ENCODE results near the gene COG5.
A peak's percentile ranks its signal among the peaks of the same experiment; 100 is the strongest.

The COG5 gene

DNA sequence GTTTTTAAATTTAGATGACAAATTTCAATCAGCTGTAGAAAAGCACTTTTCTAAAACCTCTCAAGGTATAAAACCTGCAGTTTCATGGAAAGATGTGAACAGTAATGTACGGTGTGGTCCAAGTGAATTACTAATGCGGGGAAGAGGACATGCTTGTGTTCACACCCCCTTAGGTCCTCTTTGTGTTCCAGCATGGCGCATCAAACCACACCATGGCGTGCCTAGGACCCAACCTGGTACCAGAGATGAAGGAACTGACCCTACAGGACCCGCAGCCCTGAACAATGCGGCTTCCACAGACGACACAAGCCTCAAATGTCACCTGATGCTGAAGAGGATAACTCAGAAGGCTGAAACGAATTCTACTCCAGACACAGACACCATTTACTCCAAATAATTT lies 175.1 kb downstream of the COG5 start:
- H3K4me3 ChIP-seq (ENCODE audit: low read length) = no peak overlapping the region
- TF ChIP-seq, protein P1, sequence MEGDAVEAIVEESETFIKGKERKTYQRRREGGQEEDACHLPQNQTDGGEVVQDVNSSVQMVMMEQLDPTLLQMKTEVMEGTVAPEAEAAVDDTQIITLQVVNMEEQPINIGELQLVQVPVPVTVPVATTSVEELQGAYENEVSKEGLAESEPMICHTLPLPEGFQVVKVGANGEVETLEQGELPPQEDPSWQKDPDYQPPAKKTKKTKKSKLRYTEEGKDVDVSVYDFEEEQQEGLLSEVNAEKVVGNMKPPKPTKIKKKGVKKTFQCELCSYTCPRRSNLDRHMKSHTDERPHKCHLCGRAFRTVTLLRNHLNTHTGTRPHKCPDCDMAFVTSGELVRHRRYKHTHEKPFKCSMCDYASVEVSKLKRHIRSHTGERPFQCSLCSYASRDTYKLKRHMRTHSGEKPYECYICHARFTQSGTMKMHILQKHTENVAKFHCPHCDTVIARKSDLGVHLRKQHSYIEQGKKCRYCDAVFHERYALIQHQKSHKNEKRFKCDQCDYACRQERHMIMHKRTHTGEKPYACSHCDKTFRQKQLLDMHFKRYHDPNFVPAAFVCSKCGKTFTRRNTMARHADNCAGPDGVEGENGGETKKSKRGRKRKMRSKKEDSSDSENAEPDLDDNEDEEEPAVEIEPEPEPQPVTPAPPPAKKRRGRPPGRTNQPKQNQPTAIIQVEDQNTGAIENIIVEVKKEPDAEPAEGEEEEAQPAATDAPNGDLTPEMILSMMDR (conservative IDR thresholded peaks at IDR 0.05; ENCODE audit: low read length) = no peak
- no peak for DNase-seq (ENCODE audit: low read depth)

DNA sequence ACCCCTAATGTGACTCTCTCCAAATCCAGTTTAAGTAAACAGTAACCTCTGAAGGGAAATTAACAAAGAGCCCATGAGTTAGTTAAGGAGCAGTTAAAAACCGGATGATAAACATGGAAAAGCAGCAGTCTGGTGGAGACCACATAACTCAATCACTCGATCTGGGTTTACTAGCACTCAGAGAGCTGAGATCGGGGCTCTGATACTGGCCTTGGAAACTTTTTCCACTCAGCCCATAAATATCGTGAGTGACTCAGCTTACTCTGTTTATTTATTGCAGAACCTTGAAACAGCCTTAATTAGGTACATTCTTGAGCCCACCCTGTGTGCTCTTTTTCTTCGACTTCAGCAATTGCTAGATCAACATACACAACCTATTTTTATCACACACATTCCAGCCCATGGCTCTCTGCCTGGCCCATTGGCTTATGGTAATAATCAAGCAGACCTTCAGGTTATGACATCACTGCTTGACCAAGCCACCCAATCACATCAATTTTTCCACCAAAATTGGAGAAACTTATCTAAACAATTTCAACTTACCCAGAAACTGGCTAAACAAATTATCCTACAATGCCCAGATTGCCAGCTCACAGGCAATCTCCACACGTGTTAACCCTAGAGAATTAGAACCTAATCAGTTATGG lies 176.0 kb downstream of the COG5 start:
- DNase-seq (ENCODE audit: low read depth) = peak; percentile 68
- no peak overlapping the region for H3K4me3 ChIP-seq (ENCODE audit: low read length)
- TF ChIP-seq, protein P1 (conservative IDR thresholded peaks at IDR 0.05; ENCODE audit: low read length) = no peak

DNA sequence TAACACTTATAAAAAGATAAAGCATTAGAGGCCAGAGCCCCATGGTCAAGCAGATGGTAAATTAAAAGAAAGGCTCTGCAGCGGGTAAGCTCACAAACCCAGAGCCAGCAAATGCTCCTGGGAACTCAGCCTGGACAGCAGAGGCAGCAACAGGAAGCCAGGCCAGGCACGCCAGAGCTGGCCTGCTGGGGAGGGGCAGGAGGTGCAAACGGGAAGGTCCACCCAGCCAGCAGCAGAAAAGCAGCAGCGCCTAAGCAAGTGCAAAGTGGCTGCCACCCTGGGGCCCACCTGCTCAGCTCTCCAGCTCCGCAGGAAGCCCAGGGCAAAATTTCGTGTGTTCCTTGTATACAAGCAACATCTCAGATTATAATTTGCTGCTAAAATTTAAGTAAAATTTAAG lies 176.6 kb downstream of the COG5 start:
- H3K4me3 ChIP-seq (ENCODE audit: low read length) = no peak overlapping the region
- TF ChIP-seq, protein P1 (conservative IDR thresholded peaks at IDR 0.05; ENCODE audit: low read length) = no peak
- DNase-seq (ENCODE audit: low read depth) = peak; percentile 16

DNA sequence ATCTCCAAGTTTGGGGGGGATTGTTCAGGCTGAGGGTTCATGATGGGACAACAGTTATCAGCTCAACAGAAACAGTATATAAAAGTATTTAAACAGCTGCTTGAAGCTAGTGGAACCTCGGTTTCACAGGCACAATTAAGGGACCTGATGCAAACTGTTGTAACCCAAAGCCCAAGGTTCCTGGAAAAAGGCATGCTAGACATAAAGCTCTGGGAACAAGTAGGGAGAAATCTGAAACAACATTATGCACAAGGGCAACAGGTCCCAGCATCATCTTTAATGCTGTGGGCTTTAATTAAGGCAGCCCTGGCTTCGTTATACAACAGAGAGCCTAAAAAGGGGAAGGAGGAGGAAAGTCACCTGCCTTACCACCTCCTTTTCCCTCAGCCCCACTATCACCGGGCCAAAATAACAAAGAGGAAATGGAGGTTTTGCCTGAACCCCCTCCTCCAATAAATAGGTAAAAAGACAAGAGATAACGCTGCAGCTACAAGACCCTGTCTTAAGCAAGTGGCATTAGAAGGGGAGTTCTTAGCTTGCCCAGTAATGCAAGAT lies 177.1 kb downstream of the COG5 start:
- TF ChIP-seq, protein P1 (conservative IDR thresholded peaks at IDR 0.05; ENCODE audit: low read length) = no peak
- H3K4me3 ChIP-seq (ENCODE audit: low read length) = no peak overlapping the region
- no peak for DNase-seq (ENCODE audit: low read depth)

DNA sequence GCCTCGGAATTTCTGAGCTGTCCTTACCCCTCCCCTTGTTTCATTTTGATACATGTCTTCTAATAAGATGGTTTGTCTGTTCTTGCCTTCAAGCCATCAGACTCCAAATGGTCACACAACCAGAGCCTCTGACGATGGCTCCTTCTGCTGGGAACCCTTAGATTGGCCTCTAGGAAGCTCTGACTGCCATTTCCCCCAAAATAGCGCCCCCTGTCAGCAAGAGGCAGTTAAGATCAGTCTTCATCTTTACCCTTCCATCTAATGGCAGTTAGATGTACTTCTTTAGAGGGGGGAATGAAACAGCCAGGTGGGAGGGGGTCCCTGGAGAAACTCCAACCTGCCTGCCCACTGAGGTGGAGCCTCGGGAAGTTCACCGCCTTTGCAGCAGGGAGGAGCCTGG lies 179.7 kb downstream of the COG5 start:
- no peak overlapping the region for H3K4me3 ChIP-seq (ENCODE audit: low read length)
- DNase-seq (ENCODE audit: low read depth) = no peak
- TF ChIP-seq, protein P1 (conservative IDR thresholded peaks at IDR 0.05; ENCODE audit: low read length) = no peak

DNA sequence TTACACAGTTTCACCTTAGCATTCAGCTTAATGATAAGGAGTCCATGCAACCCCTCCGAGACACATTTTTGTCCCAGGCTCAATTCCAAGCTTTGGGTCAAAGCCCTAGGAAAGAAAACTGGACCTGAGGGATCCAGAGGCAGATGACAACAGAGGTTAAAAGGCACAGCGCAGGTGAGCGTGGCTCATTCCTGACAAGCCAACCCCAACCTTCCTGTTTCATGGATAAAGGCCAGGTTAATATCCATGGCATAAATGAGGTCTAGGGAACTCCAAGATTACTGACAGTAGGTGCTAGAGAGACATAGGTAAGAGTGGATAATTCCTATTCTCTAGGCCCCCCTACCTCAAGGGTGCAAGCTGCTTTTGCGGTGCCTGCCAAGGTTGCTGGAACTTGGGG lies 180.5 kb downstream of the COG5 start:
- no peak overlapping the region for H3K4me3 ChIP-seq (ENCODE audit: low read length)
- TF ChIP-seq, protein P1 (conservative IDR thresholded peaks at IDR 0.05; ENCODE audit: low read length) = no peak
- DNase-seq (ENCODE audit: low read depth) = no peak

DNA sequence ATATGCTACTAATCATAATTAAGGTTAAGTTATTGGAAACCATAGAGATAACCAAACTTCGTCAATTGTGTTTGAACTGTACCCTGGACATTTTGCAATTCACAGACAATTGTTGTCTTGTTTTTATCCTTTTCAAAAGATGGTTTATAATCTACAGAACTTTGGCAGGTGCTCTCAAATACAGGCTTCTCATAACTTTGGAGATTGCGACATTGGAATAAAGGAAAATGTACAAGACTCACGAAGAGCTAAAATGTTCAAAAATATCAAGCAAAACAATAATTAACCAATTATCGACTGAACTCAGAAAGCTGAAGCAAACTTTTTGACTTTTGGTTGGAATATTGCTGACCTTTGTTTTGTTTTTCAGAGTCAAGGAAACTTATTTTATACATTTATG lies 182.3 kb downstream of the COG5 start:
- DNase-seq (ENCODE audit: low read depth) = no peak
- H3K4me3 ChIP-seq (ENCODE audit: low read length) = no peak overlapping the region
- TF ChIP-seq, protein P1 (conservative IDR thresholded peaks at IDR 0.05; ENCODE audit: low read length) = no peak
